Midbrain (tissue), 1 donor: ENCODE measurements around the gene RHOBTB3.
"Not testable (repeated sequence)": the region's sequence is repeated elsewhere in the genome, so short reads cannot be mapped to it uniquely, and the experiment has no call there.

Source experiments
- DNase-seq: peaks from one replicate; lab custom pipeline; 2025; lab: John Stamatoyannopoulos, UW

RHOBTB3 gene, protein sequence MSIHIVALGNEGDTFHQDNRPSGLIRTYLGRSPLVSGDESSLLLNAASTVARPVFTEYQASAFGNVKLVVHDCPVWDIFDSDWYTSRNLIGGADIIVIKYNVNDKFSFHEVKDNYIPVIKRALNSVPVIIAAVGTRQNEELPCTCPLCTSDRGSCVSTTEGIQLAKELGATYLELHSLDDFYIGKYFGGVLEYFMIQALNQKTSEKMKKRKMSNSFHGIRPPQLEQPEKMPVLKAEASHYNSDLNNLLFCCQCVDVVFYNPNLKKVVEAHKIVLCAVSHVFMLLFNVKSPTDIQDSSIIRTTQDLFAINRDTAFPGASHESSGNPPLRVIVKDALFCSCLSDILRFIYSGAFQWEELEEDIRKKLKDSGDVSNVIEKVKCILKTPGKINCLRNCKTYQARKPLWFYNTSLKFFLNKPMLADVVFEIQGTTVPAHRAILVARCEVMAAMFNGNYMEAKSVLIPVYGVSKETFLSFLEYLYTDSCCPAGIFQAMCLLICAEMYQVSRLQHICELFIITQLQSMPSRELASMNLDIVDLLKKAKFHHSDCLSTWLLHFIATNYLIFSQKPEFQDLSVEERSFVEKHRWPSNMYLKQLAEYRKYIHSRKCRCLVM

DNA sequence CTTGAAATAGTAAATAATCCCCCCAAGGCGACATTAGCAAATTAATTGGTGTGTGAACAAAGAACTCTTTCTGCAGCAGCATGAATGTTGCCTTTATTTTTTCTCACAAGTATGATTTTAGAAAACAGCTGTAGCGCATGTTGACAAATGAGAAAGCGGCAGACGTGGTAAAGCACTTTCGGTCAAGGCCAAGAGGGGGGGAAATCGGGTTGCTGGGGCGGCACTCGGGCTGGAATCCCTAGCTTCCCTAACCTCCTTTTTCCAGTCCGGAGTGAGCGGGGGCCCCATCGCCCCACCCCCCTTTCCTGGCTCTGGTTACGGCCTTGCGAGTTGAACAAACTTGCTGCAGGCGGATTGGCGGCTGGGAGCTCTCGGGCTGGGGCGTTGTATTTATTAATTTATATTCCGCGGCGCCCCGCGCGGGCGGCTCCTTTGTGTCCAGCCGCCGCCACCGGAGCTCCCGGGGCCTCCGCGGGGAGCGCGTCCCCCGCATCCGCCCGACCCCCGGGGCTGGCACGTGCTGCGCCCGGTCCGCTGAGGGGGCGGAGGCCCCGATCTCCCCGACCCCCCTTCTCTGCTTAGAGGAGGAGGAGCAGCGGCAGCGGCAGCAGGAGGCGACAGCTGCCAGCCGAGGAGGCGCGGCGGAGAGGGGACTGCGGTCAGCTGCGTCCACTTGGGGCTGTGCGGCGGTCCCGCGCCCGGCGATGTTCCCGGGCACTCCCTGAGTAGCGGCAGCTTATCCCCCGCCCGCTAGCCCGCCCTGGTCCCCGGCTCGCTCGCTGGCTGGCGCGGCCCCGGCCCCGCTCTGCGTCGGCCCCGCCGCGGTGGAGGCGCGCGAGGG is at the start of gene RHOBTB3:
TSS of gene RHOBTB3 (plus strand) at position 607 of the 841 bp plus-strand sequence. CDS start 347 bp downstream, outside the sequence.
- DNase-seq, result peak; percentile 89

DNA sequence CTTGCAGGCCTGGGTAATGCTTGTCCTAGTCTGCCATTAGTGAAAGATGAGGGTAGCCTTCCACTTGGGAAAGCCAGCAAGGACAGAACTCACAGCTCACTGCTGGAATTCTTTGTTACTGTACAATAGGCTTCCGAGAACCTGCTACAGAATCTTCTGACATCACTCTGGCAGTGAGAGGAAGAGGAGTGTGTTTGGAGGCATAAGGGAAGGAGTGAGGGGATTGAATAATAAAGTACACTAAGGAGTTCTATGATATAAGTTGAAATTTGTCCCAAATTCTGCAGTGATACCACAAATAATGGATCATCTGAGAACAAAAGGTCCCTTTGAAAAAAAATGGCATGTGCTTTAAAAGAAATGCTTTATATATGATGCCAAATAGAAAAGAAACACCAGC is 48.2 kb upstream of the RHOBTB3 start, which contains the start of gene SPATA9:
TSS of gene SPATA9 (minus strand) at position 101 of the 400 bp plus-strand sequence. CDS start 137 bp downstream, outside the sequence.
- DNase-seq, result no peak

DNA sequence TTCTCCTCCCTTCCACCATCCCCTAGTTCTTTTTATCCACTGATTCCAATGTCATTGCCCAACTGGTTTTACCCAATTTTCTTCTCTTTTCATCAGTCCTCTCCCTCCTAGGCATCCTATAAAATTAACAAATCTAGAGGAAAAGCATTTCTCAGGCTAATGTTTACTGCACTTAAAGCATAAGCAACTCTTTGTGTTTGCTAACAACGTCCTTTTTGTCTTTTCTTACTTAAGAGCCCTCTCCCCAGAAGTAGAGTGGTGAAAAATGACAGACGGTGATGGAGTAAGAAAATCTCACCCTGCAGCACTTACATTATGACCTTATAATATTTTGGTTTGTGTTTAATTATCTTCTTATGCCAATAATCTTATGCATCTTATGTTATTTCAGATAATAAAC is 46.8 kb upstream of the RHOBTB3 start:
- DNase-seq, result no peak

- DNase-seq, result no peak
Measured at GRCh38 chr5:95686651-95687050, 44.5 kb upstream of the RHOBTB3 start.

DNA sequence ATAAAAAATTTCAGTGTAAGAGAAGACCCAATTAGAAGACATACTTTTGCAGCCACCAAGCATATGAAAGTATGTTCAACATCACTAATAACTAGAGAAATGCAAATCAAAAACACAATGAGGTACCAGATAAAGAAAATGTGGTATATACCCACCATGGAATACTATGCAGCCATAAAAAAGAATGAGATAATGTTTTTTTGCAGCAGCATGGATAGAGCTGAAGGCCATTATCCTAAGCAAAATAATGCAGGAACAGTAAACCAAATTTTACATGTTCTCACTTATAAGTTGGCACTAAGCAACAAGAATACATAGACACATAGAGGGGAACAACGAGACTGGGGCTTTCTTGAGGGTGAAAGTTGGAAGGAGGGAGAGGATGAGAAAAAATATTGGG is 41.5 kb upstream of the RHOBTB3 start:
- no peak for DNase-seq

DNA sequence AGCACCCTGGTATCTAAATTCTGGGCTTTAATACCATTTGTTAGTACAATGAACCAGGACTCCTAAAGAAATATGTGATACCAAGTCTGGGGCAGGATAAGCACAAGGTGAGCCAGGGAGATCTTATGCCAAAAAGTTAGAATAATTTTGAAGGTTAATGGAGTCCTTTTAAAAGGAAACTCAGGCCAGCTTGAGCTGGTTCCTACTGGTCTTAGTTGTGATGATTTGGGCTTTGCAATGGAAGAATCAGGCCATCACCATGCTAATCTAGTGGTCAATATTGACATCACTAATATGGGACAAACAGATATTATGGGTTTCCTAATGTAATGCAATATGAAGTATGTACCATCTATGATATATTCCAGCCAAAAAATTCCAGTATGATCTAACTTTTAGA is 40.8 kb upstream of the RHOBTB3 start:
- no peak for DNase-seq

GRCh38 chr5:95697781-95698681 is 33.1 kb upstream of the RHOBTB3 start:
- DNase-seq, result no peak

GRCh38 chr5:95699337-95699736 is 31.8 kb upstream of the RHOBTB3 start:
- DNase-seq, result no peak

GRCh38 chr5:95701074-95701473 is 30.1 kb upstream of the RHOBTB3 start:
- no peak for DNase-seq

DNA sequence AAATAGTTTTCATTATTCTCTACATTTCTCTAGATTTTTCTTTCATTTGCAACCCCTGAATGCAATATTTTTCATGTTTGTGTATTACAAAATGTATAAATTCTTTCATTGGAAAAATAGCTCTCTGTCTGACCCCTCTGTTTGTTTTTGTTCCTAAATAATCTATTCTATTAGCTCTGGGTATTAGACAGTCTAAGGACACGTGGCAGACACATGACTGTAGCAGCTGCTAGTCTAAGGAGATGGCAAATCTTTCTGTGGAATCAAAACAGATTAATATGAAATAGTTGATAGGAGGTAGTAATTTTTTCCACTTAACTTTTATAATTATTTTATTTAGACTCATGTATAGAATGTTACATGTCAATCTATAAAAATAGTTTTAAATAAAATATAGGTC is 27.0 kb upstream of the RHOBTB3 start:
- no peak for DNase-seq

DNA sequence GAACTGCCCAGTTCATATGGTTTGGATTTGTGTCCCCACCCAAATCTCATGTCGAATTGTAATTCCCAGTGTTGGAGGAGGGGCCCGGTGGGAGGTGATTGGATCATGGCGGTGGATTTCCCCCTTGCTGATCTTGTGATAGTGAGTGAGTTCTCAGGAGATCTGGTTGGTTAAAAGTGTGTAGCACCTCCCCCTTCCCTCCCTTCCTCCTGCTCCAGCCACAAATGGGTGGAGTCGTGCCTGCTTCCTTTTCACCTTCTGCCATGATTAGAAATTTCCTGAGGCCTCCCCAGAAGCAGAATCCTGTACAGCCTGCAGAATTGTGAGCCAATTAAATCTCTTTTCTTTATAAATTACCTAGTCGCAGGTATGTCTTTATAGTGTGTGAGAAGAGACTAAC is 24.9 kb upstream of the RHOBTB3 start:
- DNase-seq, result not testable (repeated sequence)

- no peak for DNase-seq
Measured at GRCh38 chr5:95707055-95707454, 24.1 kb upstream of the RHOBTB3 start.

DNA sequence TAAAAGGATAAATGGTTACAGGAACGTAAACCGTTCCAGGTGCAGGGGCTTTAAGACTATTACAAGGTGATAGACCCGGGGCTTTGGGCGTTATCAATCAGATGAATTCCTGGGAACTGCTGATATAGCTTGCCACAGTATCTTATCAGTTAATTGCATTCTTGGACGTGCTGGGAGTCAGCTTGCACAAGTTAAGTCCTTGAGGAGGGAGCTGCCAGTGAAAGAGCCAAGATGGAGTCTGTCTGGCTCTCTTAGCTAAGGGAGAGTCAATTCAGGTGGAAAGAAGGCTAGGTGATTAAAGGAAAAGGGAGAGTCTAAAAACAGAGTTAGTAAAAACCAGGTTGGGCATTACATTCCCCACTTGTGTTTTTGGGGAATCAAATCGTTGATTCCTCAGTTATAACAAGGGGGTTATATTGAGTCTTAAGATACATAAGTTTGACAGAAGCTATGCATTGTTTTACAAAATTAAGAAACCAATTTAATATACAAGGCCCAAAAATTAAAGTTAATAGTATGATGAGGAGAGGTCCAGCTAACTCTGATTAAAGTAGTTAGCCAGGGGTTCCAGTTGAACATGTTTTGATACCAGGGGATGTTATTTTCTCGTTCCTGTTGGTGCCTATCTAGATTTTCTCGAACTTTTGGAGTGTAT is 23.5 kb upstream of the RHOBTB3 start:
- DNase-seq, result not testable (repeated sequence)

DNA sequence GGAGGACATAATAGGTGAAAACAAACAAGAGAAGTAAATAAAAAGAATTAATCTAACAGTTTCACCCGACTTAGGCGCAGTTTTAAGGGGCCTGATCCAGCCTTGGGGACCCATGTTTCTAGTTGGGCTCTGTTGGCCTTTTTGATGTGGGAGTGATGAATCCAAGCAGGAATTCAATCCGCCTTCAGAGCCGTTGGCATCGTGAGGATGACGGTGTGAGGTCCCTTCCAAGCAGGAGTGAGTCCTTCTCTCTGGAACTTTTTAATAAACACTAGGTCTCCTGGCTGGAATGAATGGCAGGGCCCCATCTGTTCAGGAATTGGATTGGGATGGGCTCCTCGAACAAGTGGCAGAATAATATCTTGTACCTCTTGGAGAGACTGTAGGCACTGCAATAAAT is 22.3 kb upstream of the RHOBTB3 start:
- no peak for DNase-seq

GRCh38 chr5:95709967-95710650 is 21.0 kb upstream of the RHOBTB3 start:
- peak; percentile 22 for DNase-seq

GRCh38 chr5:95710651-95711500 is 20.3 kb upstream of the RHOBTB3 start:
- not testable (repeated sequence) for DNase-seq

- no peak for DNase-seq
Measured at GRCh38 chr5:95711501-95712346, 19.4 kb upstream of the RHOBTB3 start.

GRCh38 chr5:95712347-95712958 is 18.7 kb upstream of the RHOBTB3 start:
- DNase-seq, result no peak
